Large intestine (tissue), 3 donors: ENCODE measurements around the gene TTC23. TPM values are rescaled to one million over a fixed set of nuclear protein-coding genes. Genes with fewer than 3 reads are reported as not detected.
A peak's percentile ranks its signal among the peaks of the same experiment; 100 is the strongest.

Source experiments
- DNase-seq, 2 donors: peaks; one replicate each; pipeline versions ENCODE4 v3.0.0 to v3.0.0-alpha.2; 2013
- H3K27ac ChIP-seq: one replicate; pipeline ENCODE4 v1.5.1; 2013; ENCODE audit warnings: low read length
- H3K27me3 ChIP-seq: 2 replicates; pipeline ENCODE4 v1.6.1; 2013; ENCODE audit warnings: low read length; ENCODE audit not compliant: control insufficient read depth, insufficient read depth
- H3K36me3 ChIP-seq: 2 replicates; pipeline ENCODE4 v1.6.1; 2013; ENCODE audit warnings: low read length; ENCODE audit not compliant: control insufficient read depth, insufficient read depth
- H3K4me1 ChIP-seq: one replicate; pipeline ENCODE4 v1.6.1; 2013; ENCODE audit warnings: low read length; ENCODE audit not compliant: control insufficient read depth, insufficient read depth
- H3K4me3 ChIP-seq: one replicate; pipeline ENCODE4 v1.5.1; 2013; ENCODE audit warnings: low read length
- H3K9me3 ChIP-seq: one replicate; pipeline ENCODE4 v1.6.1; 2013; ENCODE audit warnings: mild to moderate bottlenecking, low read depth, low read length, moderate library complexity; ENCODE audit not compliant: control insufficient read depth
- WGBS: methylation state at CpG from one replicate; pipeline ENCODE4 v1.1.5; 2013; ENCODE audit warnings: low lambda C conversion rate; ENCODE audit not compliant: insufficient coverage; 5-methylcytosine and 5-hydroxymethylcytosine counted together
- polyA plus RNA-seq: library from polyadenylated mRNA; unstranded; fragments of 120-200 nt; gene quantifications from one replicate; pipeline ENCODE4 v1.2.1, GENCODE V29; 2013

Gene TTC23
- polyA plus RNA-seq, 1 donor, result 16.3 TPM

- Histone ChIP-seq H3K4me3 (no peak overlapping the region), H3K27ac (no peak overlapping the region), H3K4me1 (no peaks in the 10 kb centered on the region), H3K36me3 (peaks cover 29% of the 10 kb centered on the region), H3K9me3 (no peaks in the 10 kb centered on the region), H3K27me3 (no peaks in the 10 kb centered on the region)
- 100% methylated on average over 2 of the region's 4 CpGs for WGBS
- DNase-seq, result no peak
These were observed 110.1 kb downstream of the TTC23 start for GRCh38 chr15:99139276-99139675.

- H3K36me3 ChIP-seq, result peaks cover 29% of the 10 kb centered on the region
- DNase-seq, result no peak
- WGBS, result no CpG with 5 or more reads among the region's 15 CpGs
- no peak overlapping the region for H3K4me3 ChIP-seq
- H3K27me3 ChIP-seq, result no peaks in the 10 kb centered on the region
- H3K27ac ChIP-seq, result no peak overlapping the region
- H3K4me1 ChIP-seq, result no peaks in the 10 kb centered on the region
- H3K9me3 ChIP-seq, result no peaks in the 10 kb centered on the region
These were observed 110.8 kb downstream of the TTC23 start for GRCh38 chr15:99138491-99138982.

- no peak for DNase-seq
- no peaks in the 10 kb centered on the region for H3K4me1 ChIP-seq
- H3K4me3 ChIP-seq, result no peak overlapping the region
- H3K27me3 ChIP-seq, result no peaks in the 10 kb centered on the region
- no peak overlapping the region for H3K27ac ChIP-seq
- H3K36me3 ChIP-seq, result peaks cover 29% of the 10 kb centered on the region
- no peaks in the 10 kb centered on the region for H3K9me3 ChIP-seq
- no CpG with 5 or more reads among the region's 5 CpGs for WGBS
These were observed 111.5 kb downstream of the TTC23 start for GRCh38 chr15:99137877-99138276.

GRCh38 chr15:99137111-99137546 lies 112.3 kb downstream of the TTC23 start:
- Histone ChIP-seq H3K36me3 (peaks cover 31% of the 10 kb centered on the region), H3K27me3 (no peaks in the 10 kb centered on the region), H3K9me3 (no peaks in the 10 kb centered on the region), H3K27ac (no peak overlapping the region), H3K4me1 (peaks cover 7% of the 10 kb centered on the region), H3K4me3 (no peak overlapping the region)
- no peak for DNase-seq
- WGBS, result 83% methylated on average over 1 of the region's 13 CpGs

- Histone ChIP-seq H3K9me3 (peaks cover 9% of the 10 kb centered on the region), H3K27ac (no peak overlapping the region), H3K27me3 (no peaks in the 10 kb centered on the region), H3K4me1 (peaks cover 10% of the 10 kb centered on the region), H3K4me3 (no peak overlapping the region), H3K36me3 (peaks cover 36% of the 10 kb centered on the region)
- WGBS, result 100% methylated on average over 2 of the region's 4 CpGs
- DNase-seq, result no peak
These were observed 114.2 kb downstream of the TTC23 start for GRCh38 chr15:99135194-99135593.

GRCh38 chr15:99134317-99134821 lies 115.0 kb downstream of the TTC23 start:
- no peak overlapping the region for H3K27ac ChIP-seq
- no peak overlapping the region for H3K4me3 ChIP-seq
- peaks cover 9% of the 10 kb centered on the region for H3K9me3 ChIP-seq
- 100% methylated on average over 2 of the region's 11 CpGs for WGBS
- no peaks in the 10 kb centered on the region for H3K27me3 ChIP-seq
- no peak for DNase-seq
- peaks cover 40% of the 10 kb centered on the region for H3K36me3 ChIP-seq
- H3K4me1 ChIP-seq, result peaks cover 10% of the 10 kb centered on the region

GRCh38 chr15:99132634-99133287 lies 116.6 kb downstream of the TTC23 start:
- WGBS, result 87% methylated on average over 5 of the region's 18 CpGs
- peaks cover 10% of the 10 kb centered on the region for H3K4me1 ChIP-seq
- peaks cover 9% of the 10 kb centered on the region for H3K9me3 ChIP-seq
- DNase-seq, result peak in 1 of 2 donors; percentile 70
- H3K27ac ChIP-seq, result peak overlapping the region; percentile 28
- H3K36me3 ChIP-seq, result peaks cover 31% of the 10 kb centered on the region
- no peaks in the 10 kb centered on the region for H3K27me3 ChIP-seq
- no peak overlapping the region for H3K4me3 ChIP-seq

- no peaks in the 10 kb centered on the region for H3K27me3 ChIP-seq
- H3K36me3 ChIP-seq, result peaks cover 24% of the 10 kb centered on the region
- H3K9me3 ChIP-seq, result peaks cover 9% of the 10 kb centered on the region
- peaks cover 10% of the 10 kb centered on the region for H3K4me1 ChIP-seq
- H3K4me3 ChIP-seq, result no peak overlapping the region
- peak overlapping the region; percentile 28 for H3K27ac ChIP-seq
- WGBS, result 100% methylated on average over 1 of the region's 4 CpGs
- DNase-seq, result no peak
These were observed 117.3 kb downstream of the TTC23 start for GRCh38 chr15:99132122-99132521.

- WGBS, result no CpG with 5 or more reads among the region's 25 CpGs
- no peak for DNase-seq
- no peak overlapping the region for H3K27ac ChIP-seq
- no peak overlapping the region for H3K4me3 ChIP-seq
- H3K9me3 ChIP-seq, result peaks cover 9% of the 10 kb centered on the region
- peaks cover 10% of the 10 kb centered on the region for H3K4me1 ChIP-seq
- peaks cover 18% of the 10 kb centered on the region for H3K36me3 ChIP-seq
- H3K27me3 ChIP-seq, result no peaks in the 10 kb centered on the region
These were observed 117.8 kb downstream of the TTC23 start for GRCh38 chr15:99131441-99132023.

GRCh38 chr15:99130765-99131440 lies 118.5 kb downstream of the TTC23 start:
- Histone ChIP-seq H3K27ac (no peak overlapping the region), H3K9me3 (peaks cover 9% of the 10 kb centered on the region), H3K27me3 (no peaks in the 10 kb centered on the region), H3K4me3 (no peak overlapping the region), H3K36me3 (peaks cover 17% of the 10 kb centered on the region), H3K4me1 (peaks cover 10% of the 10 kb centered on the region)
- WGBS, result 100% methylated on average over 5 of the region's 30 CpGs
- DNase-seq, result no peak
